GM18858 (cell line): ENCODE results near the gene RNU7-1.

Source experiments
- ATAC-seq: cut with Tn5 transposase; IDR thresholded peaks from one replicate; pipeline ENCODE4 v1.9.1; 2021; ENCODE audit not compliant: unreplicated experiment

Gene RNU7-1

GRCh38 chr12:6936636-6937480 is 6.8 kb upstream of the RNU7-1 start:
- ATAC-seq, result no peak

- ATAC-seq, result peak; percentile 78
Measured at GRCh38 chr12:6937481-6938352, 5.9 kb upstream of the RNU7-1 start.

GRCh38 chr12:6938353-6939190 is 5.0 kb upstream of the RNU7-1 start:
- no peak for ATAC-seq

- no peak for ATAC-seq
Measured at GRCh38 chr12:6939191-6939540, 4.5 kb upstream of the RNU7-1 start.

- ATAC-seq, result no peak
Measured at GRCh38 chr12:6941267-6941666, 2.3 kb upstream of the RNU7-1 start.

GRCh38 chr12:6941782-6942181 is 1.8 kb upstream of the RNU7-1 start:
- ATAC-seq, result no peak

GRCh38 chr12:6942331-6942665 is 1.3 kb upstream of the RNU7-1 start:
- ATAC-seq, result no peak

GRCh38 chr12:6943389-6943721 is 261 bp upstream of the RNU7-1 start:
- ATAC-seq, result peak; percentile 24

GRCh38 chr12:6944381-6945186 is 968 bp downstream of the RNU7-1 start:
- peak; percentile 32 for ATAC-seq

- ATAC-seq, result no peak
Measured at GRCh38 chr12:6945613-6946012, 2.0 kb downstream of the RNU7-1 start.

- no peak for ATAC-seq
Measured at GRCh38 chr12:6946033-6946919, 2.7 kb downstream of the RNU7-1 start.

GRCh38 chr12:6946920-6947374 is 3.3 kb downstream of the RNU7-1 start:
- no peak for ATAC-seq

- no peak for ATAC-seq
Measured at GRCh38 chr12:6947615-6948014, 4.0 kb downstream of the RNU7-1 start.

- no peak for ATAC-seq
Measured at GRCh38 chr12:6948873-6949594, 5.4 kb downstream of the RNU7-1 start.

- ATAC-seq, result no peak
Measured at GRCh38 chr12:6950401-6950801, 6.8 kb downstream of the RNU7-1 start.

- no peak for ATAC-seq
Measured at GRCh38 chr12:6950811-6951540, 7.4 kb downstream of the RNU7-1 start, which contains the start of gene PTPN6. PTPN6 (plus strand) TSS chr12:6951356; CDS start chr12:6951513, 157 bp downstream.

GRCh38 chr12:6951551-6952120 is 8.0 kb downstream of the RNU7-1 start:
- ATAC-seq, result no peak
